Measurements from ENCODE around the gene AKT3.

Gene AKT3

GRCh38 chr1:243449373-243449772 lies 400.7 kb downstream of the AKT3 start:
- no peak for DNase-seq

GRCh38 chr1:243447844-243448243 lies 402.2 kb downstream of the AKT3 start:
- DNase-seq: no peak

GRCh38 chr1:243447347-243447746 lies 402.7 kb downstream of the AKT3 start:
- DNase-seq: no peak

GRCh38 chr1:243443557-243443956 lies 406.5 kb downstream of the AKT3 start:
- no peak for DNase-seq

- DNase-seq: no peak
Measured at GRCh38 chr1:243441601-243442000, 408.4 kb downstream of the AKT3 start.

GRCh38 chr1:243440406-243440805 lies 409.6 kb downstream of the AKT3 start:
- DNase-seq: no peak

GRCh38 chr1:243438815-243439214 lies 411.2 kb downstream of the AKT3 start:
- no peak for DNase-seq
